Measurements from ENCODE around the gene MAP4K1.

MAP4K1 gene

GRCh38 chr19:38617764-38618589 is at the start of gene MAP4K1:
Gene MAP4K1, minus strand, starts transcription at chr19:38617953. Its CDS starts 58 bp downstream, at chr19:38617895.
- no peak for DNase-seq

GRCh38 chr19:38666663-38667511 is 49.1 kb upstream of the MAP4K1 start:
- DNase-seq, result no peak

DNA sequence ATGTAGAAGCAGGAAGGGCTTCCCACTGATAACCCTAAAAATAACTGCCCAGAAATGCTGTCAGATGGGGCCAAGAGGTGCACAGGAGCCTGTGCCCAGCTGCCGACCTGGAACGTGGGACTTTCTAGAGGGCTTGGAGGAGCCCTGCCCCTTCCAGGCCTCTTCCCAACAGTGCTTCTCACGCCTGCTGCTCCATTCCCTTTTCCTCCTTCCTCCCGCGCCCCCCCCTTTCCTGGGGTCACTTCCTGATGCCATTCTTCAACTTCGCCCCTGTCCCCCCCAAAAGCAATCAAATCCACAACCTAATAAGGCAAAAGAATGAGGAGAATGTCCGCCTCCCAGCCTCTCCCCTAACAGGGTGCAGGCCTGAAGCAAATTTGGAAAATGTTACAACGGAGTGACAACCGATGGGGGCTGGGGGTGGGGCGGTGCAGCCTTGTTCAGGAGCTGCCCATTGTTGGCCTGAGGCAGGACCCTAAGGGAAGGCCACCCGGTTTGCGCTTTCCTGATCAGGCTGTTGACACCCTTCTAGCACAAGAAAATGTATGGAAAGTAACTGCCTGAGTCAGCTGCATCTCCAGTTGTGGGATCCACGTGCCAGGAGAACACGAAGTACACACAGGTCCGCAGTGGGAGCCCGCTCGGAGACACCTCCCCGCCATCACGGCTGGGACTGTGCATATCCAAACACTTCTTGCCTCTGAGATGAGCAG is 48.4 kb upstream of the MAP4K1 start:
- DNase-seq, result no peak

DNA sequence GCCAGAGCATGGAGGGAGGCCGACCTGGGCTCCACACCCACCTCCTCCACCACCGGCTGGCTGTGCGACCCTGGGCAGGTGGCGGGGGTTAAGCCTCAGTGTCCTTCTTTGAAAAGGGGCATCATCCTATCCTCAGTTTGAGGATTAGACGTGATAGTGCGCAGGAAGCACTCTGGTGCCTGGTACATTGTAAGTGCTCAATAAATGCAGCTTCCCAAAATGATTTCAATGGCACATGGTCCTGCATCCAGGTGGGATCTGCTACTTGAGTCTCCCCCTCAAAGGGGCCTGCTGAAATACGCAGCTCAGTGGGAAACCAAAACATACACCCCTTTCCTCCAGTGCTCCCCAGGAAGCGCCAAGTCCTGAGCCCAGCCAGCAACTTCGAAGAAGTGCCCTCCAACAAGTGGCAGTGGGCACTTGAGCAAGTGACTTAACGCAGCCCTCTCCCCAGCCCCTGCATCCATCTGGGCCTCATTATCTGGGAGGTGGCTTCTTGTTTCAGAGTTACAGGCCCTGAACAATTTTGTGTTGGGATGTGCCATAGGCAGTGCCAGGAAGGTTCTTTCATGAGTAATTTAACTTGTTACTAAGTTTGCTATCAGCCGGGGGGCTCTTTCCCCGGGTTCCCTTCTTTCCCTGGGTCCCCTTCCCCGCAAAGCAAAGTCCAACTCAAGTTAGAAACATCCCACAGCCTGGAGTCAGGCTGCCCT is 47.6 kb upstream of the MAP4K1 start:
- no peak for DNase-seq

DNA sequence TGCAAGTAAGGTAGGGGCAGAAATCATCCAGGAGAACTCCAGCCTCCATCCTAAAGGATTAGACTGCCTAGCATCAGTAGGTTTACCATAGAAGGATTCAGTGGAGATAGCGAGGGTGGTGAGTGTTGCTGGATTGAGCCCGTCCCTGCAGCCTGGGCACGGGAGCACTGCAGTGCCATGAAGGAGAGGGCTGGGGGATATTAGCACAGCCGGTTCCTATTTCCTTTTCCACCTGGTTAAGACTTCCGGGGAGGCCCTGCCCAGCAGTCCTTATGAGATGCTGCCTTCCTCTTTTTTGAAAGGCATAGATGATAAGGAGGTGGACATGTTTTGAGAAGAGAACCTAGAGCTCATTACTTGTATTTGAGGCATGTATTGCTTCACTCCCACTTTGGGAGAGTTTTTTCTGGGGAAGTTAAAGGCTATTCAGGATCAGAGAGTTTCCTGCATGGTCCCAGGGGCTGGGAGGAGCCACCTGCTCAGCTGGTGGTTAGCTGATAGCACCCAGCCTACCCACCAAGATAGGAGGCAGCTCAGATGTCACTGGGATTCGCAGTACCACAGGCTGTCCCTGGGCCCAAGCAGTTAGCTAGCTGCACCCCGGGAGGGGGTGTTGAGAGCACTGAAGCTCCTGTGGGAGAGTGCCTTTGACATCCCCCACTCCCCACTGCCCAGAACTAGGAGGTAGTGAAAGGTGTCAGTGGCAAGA is 46.9 kb upstream of the MAP4K1 start:
- no peak for DNase-seq

- DNase-seq, result no peak
Observed at GRCh38 chr19:38663957-38664502, 46.3 kb upstream of the MAP4K1 start.

DNA sequence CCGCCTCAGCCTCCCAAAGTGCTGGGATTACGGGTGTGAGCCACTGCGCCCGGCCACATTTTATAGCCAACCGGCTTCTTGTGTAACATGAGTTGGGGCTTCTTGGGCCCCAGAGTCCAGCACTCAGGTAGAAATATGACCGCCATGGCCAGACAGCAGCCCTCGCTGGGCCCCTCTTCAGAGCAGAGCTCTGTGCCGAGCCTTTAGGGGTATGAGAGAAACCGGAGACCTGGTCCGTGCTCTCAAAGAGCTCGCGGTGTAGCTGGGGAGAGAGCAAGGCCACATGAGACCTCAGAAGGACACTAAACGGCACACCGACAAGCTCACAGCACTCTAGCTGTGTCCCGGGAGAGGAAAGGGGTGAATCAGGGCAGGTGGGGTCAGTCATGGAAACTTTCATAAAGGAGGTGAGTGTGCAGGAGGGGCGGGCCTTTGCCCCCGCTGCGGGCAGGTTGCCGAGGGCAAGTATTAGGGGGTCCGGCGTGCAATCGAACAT is 45.5 kb upstream of the MAP4K1 start:
- DNase-seq, result no peak

DNA sequence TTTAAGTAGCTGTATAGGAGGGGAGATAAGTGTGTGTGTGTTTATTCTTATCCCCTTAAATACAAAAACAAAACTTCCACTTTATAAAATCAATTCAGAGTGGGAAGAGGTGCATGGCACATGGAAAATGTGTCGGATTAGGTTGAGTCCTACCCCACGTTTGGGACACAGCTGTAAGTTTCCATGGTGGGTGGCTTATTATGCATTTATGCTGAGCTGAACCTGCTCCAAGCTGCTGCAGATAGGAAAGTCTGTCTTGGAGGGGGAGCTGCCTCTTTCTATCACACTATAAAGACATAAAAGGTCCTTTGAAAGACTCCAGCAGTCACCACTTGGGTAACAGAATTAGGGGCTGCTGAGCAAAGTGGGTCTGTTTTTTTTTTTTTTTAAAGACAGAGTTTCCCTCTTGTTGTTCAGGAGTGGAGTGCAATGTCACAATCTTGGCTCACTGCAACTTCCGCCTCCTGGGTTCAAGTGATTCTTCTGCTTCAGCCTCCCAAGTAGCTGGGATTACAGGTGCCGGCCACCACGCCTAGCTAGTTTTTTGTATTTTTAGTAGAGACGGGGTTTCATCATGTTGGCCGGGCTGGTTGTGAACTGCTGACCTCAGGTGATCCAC is 44.9 kb upstream of the MAP4K1 start:
- no peak for DNase-seq

DNA sequence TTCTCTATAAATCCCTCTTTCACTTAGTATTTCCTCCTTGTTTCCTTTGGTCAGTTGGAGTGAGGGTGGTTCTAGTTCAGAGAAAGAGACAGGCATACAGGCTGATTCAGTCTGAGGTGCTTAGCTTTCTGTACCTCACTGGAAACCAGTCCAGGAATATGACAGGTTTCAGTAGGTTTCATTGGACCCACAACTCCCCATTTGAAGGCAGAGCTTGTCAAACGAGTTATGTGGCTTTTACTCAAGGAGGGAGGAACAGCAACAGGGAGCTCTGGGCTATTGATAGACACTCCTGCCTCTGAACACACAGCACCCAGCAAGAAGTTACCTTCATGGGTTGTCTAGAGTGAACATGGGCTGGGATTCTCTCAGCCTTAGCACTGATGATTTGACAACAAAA is 44.2 kb upstream of the MAP4K1 start:
- no peak for DNase-seq

DNA sequence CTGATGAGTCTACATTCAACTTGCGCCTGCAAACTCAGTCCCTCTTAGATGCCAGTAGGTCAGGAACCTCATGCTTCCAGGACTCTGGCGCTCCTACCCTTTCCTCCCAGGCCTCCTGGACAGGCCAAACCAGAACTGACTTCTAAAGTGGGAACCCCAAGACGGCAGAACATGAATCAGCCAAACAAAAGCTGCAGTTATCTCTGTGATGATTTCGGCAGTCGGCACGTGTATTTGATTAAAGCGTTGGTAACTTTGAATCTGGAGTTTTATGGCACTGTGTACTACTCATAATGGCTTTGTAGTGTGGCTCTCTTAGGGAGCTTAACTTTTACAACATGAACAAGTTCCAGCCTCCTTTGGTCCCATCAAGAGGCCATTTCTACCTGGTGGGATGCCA is 43.4 kb upstream of the MAP4K1 start:
- DNase-seq, result no peak

DNA sequence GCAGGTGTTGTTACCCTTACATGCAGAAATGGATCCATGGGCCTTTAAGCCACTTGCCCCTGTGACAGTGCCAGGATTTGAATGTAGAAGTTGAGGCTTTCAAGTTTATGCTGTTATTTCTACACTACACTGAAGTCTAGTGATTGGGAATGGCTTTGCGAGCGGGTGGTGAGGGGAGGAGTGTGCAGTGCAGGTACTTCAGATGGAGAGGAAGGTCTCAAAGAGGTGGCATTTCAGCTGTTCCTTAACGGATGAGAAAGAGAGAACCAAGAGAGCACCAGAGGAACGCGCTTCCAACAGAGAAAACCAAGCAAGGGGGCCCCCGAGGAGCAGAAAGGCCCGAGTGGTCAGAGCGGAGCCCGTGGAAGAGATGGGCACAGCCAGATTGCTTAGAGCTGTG is 43.0 kb upstream of the MAP4K1 start:
- no peak for DNase-seq

DNA sequence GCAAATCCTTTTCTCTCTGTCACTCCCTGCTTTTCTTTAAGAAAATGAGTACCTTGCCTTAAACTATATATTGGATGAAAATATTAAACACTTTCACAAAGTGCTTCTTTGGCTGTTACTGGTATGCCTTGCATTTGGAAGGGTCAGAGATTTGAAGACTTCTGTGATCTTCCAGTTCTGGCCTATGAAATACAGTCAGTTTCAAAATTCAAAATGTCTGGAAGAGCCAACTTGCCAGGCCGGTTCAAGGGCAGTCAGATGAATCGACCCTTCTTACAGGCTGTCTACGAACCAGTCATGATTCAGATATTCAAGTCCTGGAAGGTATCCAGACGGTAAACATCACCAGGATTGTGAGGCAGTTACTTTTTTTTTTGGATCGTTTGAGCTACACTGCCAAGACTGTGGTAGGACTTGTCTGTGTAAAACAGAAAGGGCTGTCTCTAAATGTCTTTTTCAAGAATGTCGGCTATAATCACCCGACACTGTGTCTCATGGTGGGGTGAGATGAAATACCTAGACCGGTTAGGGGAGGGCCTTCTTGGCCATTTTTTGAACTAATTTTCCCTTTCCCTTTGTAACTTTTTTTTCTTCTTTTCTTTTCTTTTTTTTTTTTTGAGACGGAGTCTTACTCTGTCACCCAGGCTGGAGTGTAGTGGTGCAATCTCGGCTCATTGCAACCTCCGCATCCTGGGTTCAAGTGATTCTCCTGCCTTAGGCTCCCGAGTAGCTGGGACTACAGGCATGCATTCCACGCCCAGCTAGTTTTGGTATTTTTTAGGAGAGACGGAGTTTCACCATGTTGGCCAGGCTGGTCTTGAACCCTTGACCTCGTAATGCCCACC is 40.9 kb upstream of the MAP4K1 start:
- DNase-seq, result no peak

DNA sequence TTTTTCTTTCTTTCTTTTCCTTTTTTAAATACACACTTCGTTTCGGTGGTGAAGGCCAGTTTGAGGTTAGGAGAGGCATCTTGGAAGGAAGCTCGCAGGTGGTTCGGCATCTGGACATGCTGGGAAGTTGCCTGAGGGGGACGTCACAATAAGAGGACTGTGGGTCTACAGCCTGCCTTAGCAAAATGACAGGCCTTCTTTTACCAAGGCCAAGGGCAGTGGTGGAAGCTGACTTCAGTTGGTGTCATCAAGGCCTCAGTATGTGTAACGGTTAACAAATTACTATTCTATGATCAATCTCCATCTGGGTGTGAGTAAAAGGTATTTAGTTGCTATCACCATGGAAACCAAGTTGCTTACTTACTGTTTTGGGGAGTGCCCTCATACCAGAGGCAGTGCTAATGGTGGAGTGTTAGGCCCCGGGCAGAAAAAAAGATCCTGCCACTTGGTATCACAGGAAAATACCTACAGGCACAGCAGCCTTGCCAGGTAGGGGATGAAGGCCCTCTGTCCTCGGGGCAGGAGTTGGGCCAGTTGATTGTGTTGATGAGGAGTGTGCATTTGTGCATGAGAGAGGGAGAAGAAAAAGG is 40.0 kb upstream of the MAP4K1 start:
- no peak for DNase-seq

- no peak for DNase-seq
Observed at GRCh38 chr19:38656171-38656981, 38.6 kb upstream of the MAP4K1 start.

DNA sequence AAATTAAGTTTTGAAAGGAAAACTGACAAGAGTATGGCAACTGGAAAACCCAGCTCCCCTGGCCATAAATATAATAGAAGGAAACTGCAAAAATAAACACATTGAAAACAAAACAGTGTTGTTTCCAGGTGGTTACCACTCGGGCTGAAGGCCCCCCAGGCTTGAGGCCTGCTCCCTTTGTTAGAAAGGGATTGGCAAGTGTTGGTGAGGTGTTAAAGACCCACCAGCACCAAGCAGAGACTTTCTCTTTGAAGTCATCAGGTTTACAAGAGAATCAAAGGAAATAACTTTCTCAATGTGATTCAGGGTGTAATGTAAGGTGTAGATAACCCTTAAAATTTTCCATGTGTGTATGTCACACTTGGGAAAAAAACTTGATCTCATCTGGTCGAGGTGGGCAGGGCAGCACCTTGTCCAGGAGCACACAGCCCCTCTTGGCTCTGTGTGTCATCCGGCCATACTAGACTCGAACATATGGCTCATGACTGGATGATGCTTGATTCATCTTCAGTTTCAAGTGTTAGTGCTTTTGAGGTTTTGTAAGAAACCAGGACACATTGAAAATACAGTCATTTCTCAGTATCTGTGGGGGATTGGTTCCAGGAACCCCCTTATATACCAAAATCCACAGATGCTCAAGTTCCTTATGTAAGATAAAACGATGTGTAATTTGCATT is 37.5 kb upstream of the MAP4K1 start:
- no peak for DNase-seq

DNA sequence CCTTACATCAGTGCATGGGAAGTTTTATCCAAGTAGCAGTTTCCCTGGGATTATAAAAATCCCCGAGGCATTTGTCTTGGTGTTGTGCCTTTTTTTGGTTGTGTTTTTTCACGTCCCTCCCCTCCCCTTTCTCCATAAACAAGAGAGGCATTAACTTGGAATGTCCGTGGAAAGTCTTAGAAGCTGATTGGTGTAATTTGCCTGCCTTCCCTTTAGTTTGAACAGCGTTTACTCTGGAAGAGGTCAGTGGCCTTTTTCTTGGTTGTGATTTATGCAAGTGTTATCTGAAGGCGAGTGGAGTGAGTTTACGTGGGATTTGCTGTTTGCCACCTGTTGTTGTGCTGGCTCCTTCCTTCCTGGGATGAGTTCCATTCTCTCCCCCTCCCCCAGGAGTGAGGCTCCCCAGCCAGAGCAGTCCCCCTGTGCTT is 36.9 kb upstream of the MAP4K1 start:
- DNase-seq, result no peak

DNA sequence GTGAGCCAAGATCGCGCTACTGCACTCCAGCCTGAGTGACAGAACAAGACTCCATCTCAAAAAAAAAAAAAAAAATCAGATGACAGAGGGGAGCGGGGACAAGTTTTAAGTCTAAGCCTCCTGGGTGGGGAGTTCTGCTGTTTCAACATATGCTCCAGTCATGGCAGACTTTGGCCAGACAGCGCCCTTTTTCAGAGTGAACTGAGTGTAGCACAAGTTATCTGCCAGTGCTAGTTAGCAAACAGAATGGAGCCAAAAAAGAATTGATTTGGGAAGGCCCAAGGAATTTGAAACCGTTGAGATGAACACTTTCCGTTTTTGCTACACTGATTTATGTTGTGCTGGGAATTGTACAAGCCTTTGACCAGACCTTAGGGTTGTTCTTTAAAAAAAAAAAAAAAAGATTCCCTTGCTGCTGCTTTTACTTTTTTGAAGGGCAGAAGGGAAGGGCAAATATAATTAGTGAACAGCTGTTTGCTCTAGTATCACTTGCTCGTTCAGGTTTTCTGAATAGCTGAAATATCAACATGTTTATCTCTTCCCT is 35.3 kb upstream of the MAP4K1 start:
- no peak for DNase-seq
